Large intestine (tissue), 3 donors: ENCODE data around the gene COLGALT1. TPM values are rescaled to one million over a fixed set of nuclear protein-coding genes. Genes with fewer than 3 reads are reported as not detected.

Experiments used
- DNase-seq, 2 donors: peaks; one replicate each; pipeline versions ENCODE4 v3.0.0 to v3.0.0-alpha.2; 2013
- H3K27ac ChIP-seq: one replicate; pipeline ENCODE4 v1.5.1; 2013; ENCODE audit warnings: low read length
- H3K27me3 ChIP-seq: 2 replicates; pipeline ENCODE4 v1.6.1; 2013; ENCODE audit warnings: low read length; ENCODE audit not compliant: control insufficient read depth, insufficient read depth
- H3K36me3 ChIP-seq: 2 replicates; pipeline ENCODE4 v1.6.1; 2013; ENCODE audit warnings: low read length; ENCODE audit not compliant: control insufficient read depth, insufficient read depth
- H3K4me1 ChIP-seq: one replicate; pipeline ENCODE4 v1.6.1; 2013; ENCODE audit warnings: low read length; ENCODE audit not compliant: control insufficient read depth, insufficient read depth
- H3K4me3 ChIP-seq: one replicate; pipeline ENCODE4 v1.5.1; 2013; ENCODE audit warnings: low read length
- H3K9me3 ChIP-seq: one replicate; pipeline ENCODE4 v1.6.1; 2013; ENCODE audit warnings: mild to moderate bottlenecking, low read depth, low read length, moderate library complexity; ENCODE audit not compliant: control insufficient read depth
- WGBS: methylation state at CpG from one replicate; pipeline ENCODE4 v1.1.5; 2013; ENCODE audit warnings: low lambda C conversion rate; ENCODE audit not compliant: insufficient coverage; 5-methylcytosine and 5-hydroxymethylcytosine counted together
- polyA plus RNA-seq: library from polyadenylated mRNA; unstranded; fragments of 120-200 nt; gene quantifications from one replicate; pipeline ENCODE4 v1.2.1, GENCODE V29; 2013

COLGALT1 gene
- polyA plus RNA-seq, 1 donor: 50.4 TPM

DNA sequence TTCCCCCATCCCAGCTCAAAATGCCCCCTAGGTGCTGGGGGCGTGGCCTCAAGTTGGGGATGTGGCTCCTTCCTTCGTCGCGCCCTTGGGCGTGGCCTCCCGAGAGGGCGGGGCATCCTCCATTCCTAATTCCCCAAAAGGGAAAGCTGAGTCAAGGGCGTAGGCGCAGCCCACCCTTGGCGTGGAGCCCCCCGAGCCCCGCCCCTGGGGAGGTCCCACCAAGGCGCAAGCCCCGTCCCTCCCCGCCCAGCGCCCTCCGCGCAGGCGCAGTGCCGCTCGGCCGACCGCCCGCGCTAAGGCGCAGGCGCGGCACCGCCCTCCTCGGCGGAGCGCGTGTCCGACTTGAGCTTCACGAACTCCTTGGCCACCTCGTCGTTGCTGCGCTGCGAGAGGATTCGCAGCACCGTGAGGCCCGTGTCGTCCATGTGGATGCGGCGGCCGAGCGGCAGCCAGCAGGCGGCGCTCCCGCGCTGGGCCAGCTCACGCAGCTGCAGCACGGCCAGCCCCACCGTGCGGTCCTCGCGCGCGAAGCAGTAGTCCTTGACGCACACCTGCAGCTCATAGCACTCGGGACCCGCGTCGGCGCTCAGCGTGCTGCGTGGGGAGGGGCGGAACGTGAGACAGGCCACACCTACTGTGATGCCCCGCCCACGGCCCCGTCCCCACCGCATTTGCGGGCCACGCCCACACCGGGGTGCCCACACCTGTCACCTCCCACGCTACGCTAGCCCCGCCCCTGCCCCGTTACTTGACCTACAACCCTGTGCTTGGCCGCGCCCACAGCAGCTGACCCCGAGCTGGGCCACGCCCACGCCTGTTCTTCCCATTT is 50.5 kb downstream of the COLGALT1 start:
- peaks cover 5% of the 10 kb centered on the region for H3K9me3 ChIP-seq
- DNase-seq: peak; percentile 64 to 77
- peak overlapping the region; percentile 13 for H3K4me3 ChIP-seq
- no peaks in the 10 kb centered on the region for H3K36me3 ChIP-seq
- no peaks in the 10 kb centered on the region for H3K4me1 ChIP-seq
- no peak overlapping the region for H3K27ac ChIP-seq
- H3K27me3 ChIP-seq: peaks cover 21% of the 10 kb centered on the region
- WGBS: no CpG with 5 or more reads among the region's 85 CpGs

DNA sequence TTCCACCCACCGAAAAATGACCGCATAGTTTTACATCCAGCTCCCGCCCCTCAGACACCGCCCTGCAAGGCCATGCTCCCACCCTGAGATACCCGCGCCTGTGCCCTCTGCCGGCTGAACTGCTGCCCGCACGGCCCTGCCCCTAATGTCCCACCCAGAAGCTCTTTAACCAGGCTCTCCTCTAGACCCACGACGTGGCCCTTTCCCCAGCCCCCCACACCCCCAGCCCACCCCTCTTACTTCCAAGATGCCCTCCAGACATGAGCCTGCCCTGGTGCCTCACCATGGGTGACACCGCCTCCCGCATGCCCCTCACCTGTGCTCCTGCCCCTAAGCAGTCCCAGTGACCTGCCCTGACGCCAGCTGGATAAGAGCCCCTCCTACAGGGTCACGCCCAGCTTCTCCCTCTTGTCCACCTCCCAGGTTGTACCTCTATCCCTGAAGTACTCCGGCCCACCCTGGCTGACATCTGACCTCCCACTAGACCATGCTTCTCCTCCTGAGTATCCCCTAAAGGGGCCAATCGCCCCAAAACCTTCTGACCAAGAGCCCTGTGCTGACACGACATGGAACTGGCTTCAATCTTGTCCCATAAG is 51.2 kb downstream of the COLGALT1 start:
- Histone ChIP-seq H3K27me3 (peaks cover 15% of the 10 kb centered on the region), H3K27ac (no peak overlapping the region), H3K4me1 (no peaks in the 10 kb centered on the region), H3K9me3 (peaks cover 5% of the 10 kb centered on the region), H3K36me3 (no peaks in the 10 kb centered on the region), H3K4me3 (peak overlapping the region; percentile 13)
- WGBS: no CpG with 5 or more reads among the region's 18 CpGs
- DNase-seq: no peak

DNA sequence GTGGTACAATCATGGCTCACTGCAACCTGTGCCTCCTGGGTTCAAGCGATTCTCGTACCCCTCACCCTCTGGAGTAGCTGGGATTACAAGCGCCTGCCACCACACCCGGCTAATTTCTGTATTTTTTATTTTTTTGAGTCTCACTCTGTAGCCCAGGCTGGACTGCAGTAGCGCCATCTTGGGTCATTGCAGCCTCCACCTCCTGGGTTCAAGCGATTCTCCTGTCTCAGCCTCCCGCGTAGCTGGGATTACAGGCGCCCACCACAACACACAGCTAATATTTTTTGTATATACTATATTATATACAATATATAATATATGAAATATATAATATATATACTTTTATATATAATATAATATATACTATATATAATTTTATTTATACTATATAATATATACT is 52.5 kb downstream of the COLGALT1 start:
- H3K9me3 ChIP-seq: peaks cover 5% of the 10 kb centered on the region
- no peak overlapping the region for H3K27ac ChIP-seq
- no peak overlapping the region for H3K4me3 ChIP-seq
- H3K27me3 ChIP-seq: peaks cover 8% of the 10 kb centered on the region
- H3K4me1 ChIP-seq: no peaks in the 10 kb centered on the region
- DNase-seq: no peak
- no peaks in the 10 kb centered on the region for H3K36me3 ChIP-seq
- no CpG with 5 or more reads among the region's 9 CpGs for WGBS

- no peak overlapping the region for H3K27ac ChIP-seq
- H3K4me1 ChIP-seq: no peaks in the 10 kb centered on the region
- WGBS: no CpG with 5 or more reads among the region's 7 CpGs
- peaks cover 5% of the 10 kb centered on the region for H3K9me3 ChIP-seq
- H3K4me3 ChIP-seq: no peak overlapping the region
- no peak for DNase-seq
- no peaks in the 10 kb centered on the region for H3K36me3 ChIP-seq
- H3K27me3 ChIP-seq: peaks cover 2% of the 10 kb centered on the region
Observed at GRCh38 chr19:17610384-17610783, 54.9 kb downstream of the COLGALT1 start.

- H3K36me3 ChIP-seq: no peaks in the 10 kb centered on the region
- peaks cover 10% of the 10 kb centered on the region for H3K27me3 ChIP-seq
- H3K4me1 ChIP-seq: no peaks in the 10 kb centered on the region
- H3K9me3 ChIP-seq: no peaks in the 10 kb centered on the region
- no peak for DNase-seq
- H3K27ac ChIP-seq: no peak overlapping the region
- H3K4me3 ChIP-seq: no peak overlapping the region
- WGBS: 100% methylated on average over 1 of the region's 7 CpGs
Observed at GRCh38 chr19:17611462-17612244, 56.2 kb downstream of the COLGALT1 start.

- Histone ChIP-seq H3K36me3 (no peaks in the 10 kb centered on the region), H3K9me3 (no peaks in the 10 kb centered on the region), H3K4me3 (no peak overlapping the region), H3K27me3 (peaks cover 21% of the 10 kb centered on the region), H3K27ac (no peak overlapping the region), H3K4me1 (no peaks in the 10 kb centered on the region)
- DNase-seq: no peak
- no CpG with 5 or more reads among the region's 12 CpGs for WGBS
Observed at GRCh38 chr19:17614476-17614875, 59.0 kb downstream of the COLGALT1 start.

DNA sequence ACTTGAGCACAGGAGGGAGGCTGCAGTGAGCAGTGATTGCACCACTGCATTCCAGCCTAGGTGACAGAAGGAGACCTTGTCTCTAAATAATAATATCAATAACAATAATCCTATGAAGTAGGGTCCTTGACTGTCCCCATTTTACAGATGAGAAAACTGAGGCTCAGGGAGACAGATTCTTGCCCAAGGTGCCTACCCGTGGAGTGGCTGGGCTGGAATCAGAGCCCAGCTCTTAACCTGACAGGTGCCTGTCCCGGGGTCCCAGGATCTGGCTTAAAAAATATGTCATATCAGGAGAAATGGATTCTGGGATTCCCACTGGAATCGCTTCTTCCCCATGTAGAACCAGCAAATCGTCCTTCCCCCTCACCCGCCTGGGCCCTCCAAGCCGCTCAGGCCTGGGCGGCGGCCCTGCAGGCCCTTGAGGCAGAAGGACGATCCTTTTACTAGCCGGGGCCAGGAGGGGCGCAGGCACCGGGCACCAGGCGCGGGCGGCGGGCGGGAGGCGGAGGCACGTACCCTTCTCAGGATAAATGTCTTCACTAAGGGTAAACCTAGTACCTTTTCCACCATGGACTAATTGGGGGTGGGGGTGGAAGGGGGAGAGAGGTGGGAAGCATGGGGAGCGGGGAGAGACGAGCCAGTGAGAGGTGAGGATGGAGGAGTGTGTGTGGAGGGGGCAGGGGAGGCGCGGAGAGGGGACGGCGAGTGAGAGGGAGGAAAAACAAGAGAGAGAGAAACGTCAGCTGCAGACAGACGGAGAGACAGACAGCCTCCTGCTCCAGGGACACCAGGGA is 60.6 kb downstream of the COLGALT1 start:
- H3K27me3 ChIP-seq: peaks cover 21% of the 10 kb centered on the region
- no peak for DNase-seq

DNA sequence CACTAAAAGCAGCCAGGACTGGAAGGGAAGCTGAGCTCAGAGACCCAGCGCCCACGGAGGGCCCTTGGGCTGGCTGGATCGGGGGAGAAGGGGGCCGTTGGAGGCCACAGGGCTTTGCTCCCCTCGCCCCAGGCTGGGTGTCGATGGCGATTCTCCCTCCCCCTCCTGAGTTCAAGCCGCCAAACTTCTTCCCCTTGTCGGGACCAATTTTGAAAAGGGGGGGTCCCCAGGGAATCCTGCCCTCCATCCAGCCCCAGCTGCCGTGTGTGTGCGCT is 61.2 kb downstream of the COLGALT1 start:
- Histone ChIP-seq H3K27me3 (peaks cover 21% of the 10 kb centered on the region), H3K4me1 (no peaks in the 10 kb centered on the region), H3K4me3 (no peak overlapping the region), H3K36me3 (no peaks in the 10 kb centered on the region), H3K9me3 (no peaks in the 10 kb centered on the region), H3K27ac (no peak overlapping the region)
- DNase-seq: no peak
- WGBS: 60% methylated on average over 2 of the region's 11 CpGs

More for the DNA sequence above, 60.6 kb downstream of the COLGALT1 start:
- Histone ChIP-seq H3K36me3 (no peaks in the 10 kb centered on the region), H3K9me3 (no peaks in the 10 kb centered on the region), H3K27ac (no peak overlapping the region), H3K4me1 (no peaks in the 10 kb centered on the region), H3K4me3 (no peak overlapping the region)
- 0% methylated on average over 2 of the region's 27 CpGs for WGBS

DNA sequence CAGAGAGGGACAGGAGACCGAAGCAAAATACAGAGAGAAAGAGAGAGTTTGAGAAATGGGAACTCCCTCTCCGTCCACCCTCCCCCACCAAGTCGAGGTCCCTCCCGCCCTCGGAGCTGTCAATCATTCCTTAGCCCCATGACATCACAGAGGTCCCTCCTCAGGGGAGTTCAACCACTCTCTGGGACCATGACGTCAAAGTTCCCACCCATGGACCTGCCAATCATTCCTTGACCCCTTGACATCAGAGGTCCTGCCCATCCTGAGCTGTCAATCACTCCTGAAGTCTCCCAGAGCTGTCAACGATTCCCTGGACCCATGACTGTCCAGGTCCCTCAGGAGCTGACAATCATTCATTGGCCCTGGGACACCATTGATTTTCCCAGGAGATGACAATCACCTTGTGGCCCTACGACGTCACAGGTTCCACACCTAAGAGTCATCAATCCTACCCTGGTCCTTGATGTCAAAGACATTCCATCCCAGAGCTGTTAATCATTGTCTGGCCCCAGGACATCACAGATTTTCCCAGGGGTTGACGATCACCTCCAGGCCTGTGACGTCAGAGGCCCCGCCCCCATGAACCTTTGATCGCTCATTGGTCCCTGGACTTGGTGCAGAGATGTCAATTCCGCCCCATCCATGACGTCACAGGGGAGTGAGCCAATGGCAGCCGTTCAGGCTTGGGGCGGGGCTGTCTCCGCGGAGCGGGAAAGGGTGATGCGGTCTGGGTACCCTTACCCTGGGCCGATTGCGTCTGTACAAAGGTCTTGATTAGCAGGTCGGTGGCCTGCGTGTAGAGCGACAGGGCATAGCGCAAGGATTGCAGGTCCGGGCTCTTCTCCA is 61.7 kb downstream of the COLGALT1 start:
- peaks cover 3% of the 10 kb centered on the region for H3K9me3 ChIP-seq
- WGBS: 80% methylated on average over 1 of the region's 28 CpGs
- H3K27ac ChIP-seq: no peak overlapping the region
- H3K36me3 ChIP-seq: no peaks in the 10 kb centered on the region
- H3K4me3 ChIP-seq: no peak overlapping the region
- peaks cover 21% of the 10 kb centered on the region for H3K27me3 ChIP-seq
- peak in 1 of 2 donors; percentile 20 for DNase-seq
- no peaks in the 10 kb centered on the region for H3K4me1 ChIP-seq
